NB4 (cell line): ENCODE data around the gene CXXC5.

ENCODE experiments used
- CTCF ChIP-seq: IDR thresholded peaks from one replicate; pipeline ENCODE4 v1.5.1; 2012; ENCODE audit warnings: low read depth, low read length
- POLR2A ChIP-seq: IDR thresholded peaks from 2 replicates; pipeline ENCODE4 v1.6.1; 2011; ENCODE audit warnings: mild to moderate bottlenecking; ENCODE audit not compliant: insufficient read length; ENCODE audit errors: extremely low read depth

GRCh38 chr5:139678751-139679750, 30.9 kb downstream of the CXXC5 start:
- no peak for TF ChIP-seq CTCF
- TF ChIP-seq POLR2A: no peak
